Vagina (tissue), 2 donors: ENCODE data around the gene CFAP73.

ENCODE experiments used
- CTCF ChIP-seq, 3 experiments: fragments of 450-650 bp in 2 of 3; fragments of 200-600 bp in 1 of 3; sonication (generic) in 1 of 3; IDR thresholded peaks; one replicate each; pipeline ENCODE4 v1.5.1; 2017 to 2019; ENCODE audit warnings: antibody characterized with exemption in 3 of 3, mild to moderate bottlenecking in 2 of 3, moderate library complexity in 2 of 3
- POLR2AphosphoS5 ChIP-seq, 2 donors: sonication (generic); formaldehyde crosslinking; IDR thresholded peaks; one replicate each; pipeline ENCODE4 v1.9.0; 2017; ENCODE audit warnings: antibody characterized with exemption in 2 of 2, mild to moderate bottlenecking in 2 of 2, low read depth in 1 of 2; ENCODE audit not compliant: insufficient read depth in 1 of 2

- TF ChIP-seq CTCF (IDR thresholded peaks at IDR 0.05) (no peak), POLR2AphosphoS5 (IDR thresholded peaks at IDR 0.05; ENCODE audit: insufficient read depth in 1 of 2, low read depth in 1 of 2) (no peak)
These were observed 11.4 kb upstream of the CFAP73 start for GRCh38 chr12:113137861-113138783.
